ENCODE measurements around the gene SCN3A. TPM values are rescaled to one million over a fixed set of nuclear protein-coding genes. Genes with fewer than 3 reads are reported as not detected.
A peak's percentile ranks its signal among the peaks of the same experiment; 100 is the strongest.

Gene SCN3A
- total and polyA plus RNA-seq, 2 donors: 3.0 to 5.9 TPM

GRCh38 chr2:165078913-165079312 lies 124.9 kb downstream of the SCN3A start:
- no peak for DNase-seq (ENCODE audit: low read depth in 6 of 9, low spot score in 9 of 9)
- Histone ChIP-seq H3K4me1 (ENCODE audit: control insufficient read depth in 2 of 2, insufficient read depth in 2 of 2, low read length in 2 of 2) (no peaks in the 10 kb centered on the region), H3K36me3 (ENCODE audit: control insufficient read depth in 2 of 2, insufficient read depth in 2 of 2, low read length in 1 of 2) (no peaks in the 10 kb centered on the region), H3K27ac (ENCODE audit: low read depth in 1 of 2, low read length in 1 of 2) (no peak overlapping the region), H3K9me3 (ENCODE audit: control insufficient read depth in 2 of 2, insufficient read depth in 1 of 2, low read length in 1 of 2) (peaks cover 6 to 17% of the 10 kb centered on the region in 2 donors), H3K4me3 (ENCODE audit: low read length in 2 of 2) (no peak overlapping the region), H3K27me3 (ENCODE audit: control insufficient read depth in 2 of 2, insufficient read depth in 1 of 2, low read length in 1 of 2) (no peaks in the 10 kb centered on the region)

- H3K27me3 ChIP-seq (ENCODE audit: control insufficient read depth in 2 of 2, insufficient read depth in 1 of 2, low read length in 1 of 2): no peaks in the 10 kb centered on the region
- peaks cover 0 to 4% of the 10 kb centered on the region in 2 donors for H3K4me1 ChIP-seq (ENCODE audit: control insufficient read depth in 2 of 2, insufficient read depth in 2 of 2, low read length in 2 of 2)
- H3K4me3 ChIP-seq (ENCODE audit: low read length in 2 of 2): no peak overlapping the region
- H3K9me3 ChIP-seq (ENCODE audit: control insufficient read depth in 2 of 2, insufficient read depth in 1 of 2, low read length in 1 of 2): peaks cover 6 to 20% of the 10 kb centered on the region in 2 donors
- H3K36me3 ChIP-seq (ENCODE audit: control insufficient read depth in 2 of 2, insufficient read depth in 2 of 2, low read length in 1 of 2): no peaks in the 10 kb centered on the region
- H3K27ac ChIP-seq (ENCODE audit: low read depth in 1 of 2, low read length in 1 of 2): no peak overlapping the region
- DNase-seq (ENCODE audit: low read depth in 6 of 9, low spot score in 9 of 9): no peak
Measured at GRCh38 chr2:165074884-165075283, 129.0 kb downstream of the SCN3A start.

GRCh38 chr2:165074323-165074722 lies 129.5 kb downstream of the SCN3A start:
- 91% methylated on average over 3 of the region's 3 CpGs for WGBS
- Histone ChIP-seq H3K4me1 (ENCODE audit: control insufficient read depth in 2 of 2, insufficient read depth in 2 of 2, low read length in 2 of 2) (peaks cover 3 to 8% of the 10 kb centered on the region in 2 donors), H3K9me3 (ENCODE audit: control insufficient read depth in 2 of 2, insufficient read depth in 1 of 2, low read length in 1 of 2) (peaks cover 6 to 20% of the 10 kb centered on the region in 2 donors), H3K27ac (ENCODE audit: low read depth in 1 of 2, low read length in 1 of 2) (no peak overlapping the region), H3K36me3 (ENCODE audit: control insufficient read depth in 2 of 2, insufficient read depth in 2 of 2, low read length in 1 of 2) (no peaks in the 10 kb centered on the region), H3K27me3 (ENCODE audit: control insufficient read depth in 2 of 2, insufficient read depth in 1 of 2, low read length in 1 of 2) (no peaks in the 10 kb centered on the region), H3K4me3 (ENCODE audit: low read length in 2 of 2) (no peak overlapping the region)
- no peak for DNase-seq (ENCODE audit: low read depth in 6 of 9, low spot score in 9 of 9)

GRCh38 chr2:165070076-165070475 lies 133.8 kb downstream of the SCN3A start:
- peaks cover 9 to 21% of the 10 kb centered on the region in 2 donors for H3K4me1 ChIP-seq (ENCODE audit: control insufficient read depth in 2 of 2, insufficient read depth in 2 of 2, low read length in 2 of 2)
- H3K27me3 ChIP-seq (ENCODE audit: control insufficient read depth in 2 of 2, insufficient read depth in 1 of 2, low read length in 1 of 2): no peaks in the 10 kb centered on the region
- H3K9me3 ChIP-seq (ENCODE audit: control insufficient read depth in 2 of 2, insufficient read depth in 1 of 2, low read length in 1 of 2): peaks cover 4 to 14% of the 10 kb centered on the region in 2 donors
- DNase-seq (ENCODE audit: low read depth in 6 of 9, low spot score in 9 of 9): no peak
- H3K4me3 ChIP-seq (ENCODE audit: low read length in 2 of 2): no peak overlapping the region
- WGBS: 97% methylated on average over 9 of the region's 9 CpGs
- no peak overlapping the region for H3K27ac ChIP-seq (ENCODE audit: low read depth in 1 of 2, low read length in 1 of 2)
- H3K36me3 ChIP-seq (ENCODE audit: control insufficient read depth in 2 of 2, insufficient read depth in 2 of 2, low read length in 1 of 2): no peaks in the 10 kb centered on the region

GRCh38 chr2:165069151-165069550 lies 134.7 kb downstream of the SCN3A start:
- H3K4me1 ChIP-seq (ENCODE audit: control insufficient read depth in 2 of 2, insufficient read depth in 2 of 2, low read length in 2 of 2): peaks cover 9 to 21% of the 10 kb centered on the region in 2 donors
- peaks cover 0 to 5% of the 10 kb centered on the region in 2 donors for H3K9me3 ChIP-seq (ENCODE audit: control insufficient read depth in 2 of 2, insufficient read depth in 1 of 2, low read length in 1 of 2)
- no peak for DNase-seq (ENCODE audit: low read depth in 6 of 9, low spot score in 9 of 9)
- no peak overlapping the region for H3K4me3 ChIP-seq (ENCODE audit: low read length in 2 of 2)
- H3K36me3 ChIP-seq (ENCODE audit: control insufficient read depth in 2 of 2, insufficient read depth in 2 of 2, low read length in 1 of 2): no peaks in the 10 kb centered on the region
- H3K27ac ChIP-seq (ENCODE audit: low read depth in 1 of 2, low read length in 1 of 2): no peak overlapping the region
- WGBS: 60% methylated on average over 1 of the region's 1 CpG
- no peaks in the 10 kb centered on the region for H3K27me3 ChIP-seq (ENCODE audit: control insufficient read depth in 2 of 2, insufficient read depth in 1 of 2, low read length in 1 of 2)

GRCh38 chr2:165068487-165068757 lies 135.4 kb downstream of the SCN3A start:
- DNase-seq (ENCODE audit: low read depth in 6 of 9, low spot score in 9 of 9): no peak
- Histone ChIP-seq H3K4me1 (ENCODE audit: control insufficient read depth in 2 of 2, insufficient read depth in 2 of 2, low read length in 2 of 2) (peaks cover 9 to 21% of the 10 kb centered on the region in 2 donors), H3K4me3 (ENCODE audit: low read length in 2 of 2) (no peak overlapping the region), H3K27me3 (ENCODE audit: control insufficient read depth in 2 of 2, insufficient read depth in 1 of 2, low read length in 1 of 2) (no peaks in the 10 kb centered on the region), H3K9me3 (ENCODE audit: control insufficient read depth in 2 of 2, insufficient read depth in 1 of 2, low read length in 1 of 2) (no peaks in the 10 kb centered on the region), H3K36me3 (ENCODE audit: control insufficient read depth in 2 of 2, insufficient read depth in 2 of 2, low read length in 1 of 2) (no peaks in the 10 kb centered on the region), H3K27ac (ENCODE audit: low read depth in 1 of 2, low read length in 1 of 2) (no peak overlapping the region)

GRCh38 chr2:165067643-165068486 lies 136.0 kb downstream of the SCN3A start:
- H3K27me3 ChIP-seq (ENCODE audit: control insufficient read depth in 2 of 2, insufficient read depth in 1 of 2, low read length in 1 of 2): no peaks in the 10 kb centered on the region
- no peaks in the 10 kb centered on the region for H3K9me3 ChIP-seq (ENCODE audit: control insufficient read depth in 2 of 2, insufficient read depth in 1 of 2, low read length in 1 of 2)
- H3K4me1 ChIP-seq (ENCODE audit: control insufficient read depth in 2 of 2, insufficient read depth in 2 of 2, low read length in 2 of 2): peaks cover 9 to 21% of the 10 kb centered on the region in 2 donors
- peak in 6 of 9 donors; percentile 18 to 60 (median 40) for DNase-seq (ENCODE audit: low read depth in 6 of 9, low spot score in 9 of 9)
- 19% methylated on average over 12 of the region's 12 CpGs for WGBS
- H3K27ac ChIP-seq (ENCODE audit: low read depth in 1 of 2, low read length in 1 of 2): peak overlapping the region in 1 of 2 donors; percentile 41
- H3K36me3 ChIP-seq (ENCODE audit: control insufficient read depth in 2 of 2, insufficient read depth in 2 of 2, low read length in 1 of 2): no peaks in the 10 kb centered on the region
- no peak overlapping the region for H3K4me3 ChIP-seq (ENCODE audit: low read length in 2 of 2)

- H3K4me3 ChIP-seq (ENCODE audit: low read length in 2 of 2): no peak overlapping the region
- H3K27me3 ChIP-seq (ENCODE audit: control insufficient read depth in 2 of 2, insufficient read depth in 1 of 2, low read length in 1 of 2): no peaks in the 10 kb centered on the region
- H3K4me1 ChIP-seq (ENCODE audit: control insufficient read depth in 2 of 2, insufficient read depth in 2 of 2, low read length in 2 of 2): peaks cover 12 to 17% of the 10 kb centered on the region in 2 donors
- no peaks in the 10 kb centered on the region for H3K36me3 ChIP-seq (ENCODE audit: control insufficient read depth in 2 of 2, insufficient read depth in 2 of 2, low read length in 1 of 2)
- no peak for DNase-seq (ENCODE audit: low read depth in 6 of 9, low spot score in 9 of 9)
- H3K9me3 ChIP-seq (ENCODE audit: control insufficient read depth in 2 of 2, insufficient read depth in 1 of 2, low read length in 1 of 2): no peaks in the 10 kb centered on the region
- no peak overlapping the region for H3K27ac ChIP-seq (ENCODE audit: low read depth in 1 of 2, low read length in 1 of 2)
- WGBS: 92% methylated on average over 3 of the region's 3 CpGs
Measured at GRCh38 chr2:165064743-165065142, 139.1 kb downstream of the SCN3A start.

GRCh38 chr2:165060411-165060810 lies 143.4 kb downstream of the SCN3A start:
- Histone ChIP-seq H3K27ac (ENCODE audit: low read depth in 1 of 2, low read length in 1 of 2) (no peak overlapping the region), H3K4me3 (ENCODE audit: low read length in 2 of 2) (no peak overlapping the region), H3K9me3 (ENCODE audit: control insufficient read depth in 2 of 2, insufficient read depth in 1 of 2, low read length in 1 of 2) (no peaks in the 10 kb centered on the region), H3K27me3 (ENCODE audit: control insufficient read depth in 2 of 2, insufficient read depth in 1 of 2, low read length in 1 of 2) (no peaks in the 10 kb centered on the region), H3K36me3 (ENCODE audit: control insufficient read depth in 2 of 2, insufficient read depth in 2 of 2, low read length in 1 of 2) (no peaks in the 10 kb centered on the region), H3K4me1 (ENCODE audit: control insufficient read depth in 2 of 2, insufficient read depth in 2 of 2, low read length in 2 of 2) (peaks cover 6 to 17% of the 10 kb centered on the region in 2 donors)
- no peak for DNase-seq (ENCODE audit: low read depth in 6 of 9, low spot score in 9 of 9)
- WGBS: 95% methylated on average over 2 of the region's 2 CpGs
